Neural progenitor cell (in vitro differentiated cells): ENCODE results near the gene ABCA1. TPM values are rescaled to one million over a fixed set of nuclear protein-coding genes. Genes with fewer than 3 reads are reported as not detected.
"Not testable (repeated sequence)": the region's sequence is repeated elsewhere in the genome, so short reads cannot be mapped to it uniquely, and the experiment has no call there.

Experiments
- DNase-seq: peaks from one replicate; pipeline ENCODE4 v3.0.0-alpha.2; 2016; ENCODE audit warnings: low spot score
- H2AFZ ChIP-seq: fragments of 200-600 bp; sonication (generic); replicated peaks from 2 replicates; pipeline ENCODE4 v1.6.1; 2016; ENCODE audit warnings: antibody characterized with exemption
- H3F3A ChIP-seq: fragments of 200-600 bp; sonication (generic); 2 replicates; pipeline ENCODE4 v1.6.1; 2016; ENCODE audit warnings: antibody characterized with exemption, low read depth
- H3K27ac ChIP-seq: fragments of 200-600 bp; sonication (generic); 2 replicates; pipeline ENCODE4 v1.5.1; 2016; ENCODE audit warnings: mild to moderate bottlenecking
- H3K27me3 ChIP-seq: fragments of 200-600 bp; sonication (generic); 2 replicates; pipeline ENCODE4 v1.6.1; 2016; ENCODE audit warnings: mild to moderate bottlenecking, moderate library complexity
- H3K36me3 ChIP-seq: fragments of 200-600 bp; sonication (generic); 2 replicates; pipeline ENCODE4 v1.5.1; 2016
- H3K4me1 ChIP-seq: fragments of 200-600 bp; sonication (generic); 2 replicates; pipeline ENCODE4 v1.6.1; 2016; ENCODE audit warnings: mixed run types
- H3K4me2 ChIP-seq: fragments of 200-600 bp; sonication (generic); 2 replicates; pipeline ENCODE4 v1.6.1; 2016
- H3K4me3 ChIP-seq: fragments of 200-600 bp; sonication (generic); 2 replicates; pipeline ENCODE4 v1.5.1; 2016
- H3K79me2 ChIP-seq: fragments of 200-600 bp; sonication (generic); 2 replicates; pipeline ENCODE4 v1.6.1; 2016; ENCODE audit warnings: low read depth
- H3K9ac ChIP-seq: fragments of 200-600 bp; sonication (generic); 2 replicates; pipeline ENCODE4 v1.6.1; 2016
- H3K9me3 ChIP-seq: fragments of 200-600 bp; sonication (generic); 2 replicates; pipeline ENCODE4 v1.5.1; 2016; ENCODE audit warnings: low read depth
- H4K20me1 ChIP-seq: fragments of 200-600 bp; sonication (generic); 2 replicates; pipeline ENCODE4 v1.6.1; 2016; ENCODE audit warnings: low read depth
- H3K27ac Mint-ChIP-seq: 3 replicates; pipeline ENCODE4 v1.8.0; 2021; ENCODE audit warnings: mixed read lengths
- H3K27me3 Mint-ChIP-seq: 2 replicates; pipeline ENCODE4 v1.8.0; 2022; ENCODE audit warnings: low read depth, mild to moderate bottlenecking, inconsistent platforms, moderate library complexity, mixed read lengths; ENCODE audit not compliant: insufficient read depth
- H3K36me3 Mint-ChIP-seq: 3 replicates; pipeline ENCODE4 v1.8.0; 2021; ENCODE audit warnings: mixed read lengths
- H3K4me1 Mint-ChIP-seq: 3 replicates; pipeline ENCODE4 v1.8.0; 2021; ENCODE audit warnings: mixed read lengths
- H3K4me3 Mint-ChIP-seq: 3 replicates; pipeline ENCODE4 v1.8.0; 2021; ENCODE audit warnings: mild to moderate bottlenecking, moderate library complexity, mixed read lengths
- H3K9me3 Mint-ChIP-seq: 3 replicates; pipeline ENCODE4 v1.8.0; 2020; ENCODE audit warnings: mixed read lengths
- CTCF ChIP-seq: fragments of 200-600 bp; sonication (generic); IDR thresholded peaks from 2 replicates; pipeline ENCODE4 v1.5.1; 2017; ENCODE audit warnings: antibody characterized with exemption, mild to moderate bottlenecking
- EZH2 ChIP-seq: fragments of 200-600 bp; sonication (generic); IDR thresholded peaks from 2 replicates; pipeline ENCODE4 v1.6.1; 2017; ENCODE audit warnings: antibody characterized with exemption, mild to moderate bottlenecking, moderate library complexity
- EZH2phosphoT487 ChIP-seq: fragments of 200-600 bp; sonication (generic); IDR thresholded peaks from 2 replicates; pipeline ENCODE4 v1.6.1; 2017; ENCODE audit warnings: antibody characterized with exemption
- total RNA-seq: library from RNA; depleted of rRNA; stranded (reverse); fragments of >200 nt; gene quantifications from 2 replicates; pipeline ENCODE4 v1.2.3, GENCODE V29; 2015; ENCODE audit warnings: low replicate concordance

ABCA1 gene
- total RNA-seq, 1 donor from 2014 or later: 32.4 TPM

- no peaks in the 10 kb centered on the region for H4K20me1 ChIP-seq
- peaks cover 12% of the 10 kb centered on the region for H3K4me1 ChIP-seq
- Mint-ChIP-seq H3K27me3 (peaks cover 3% of the 10 kb centered on the region), H3K27ac (no peak overlapping the region), H3K9me3 (no peaks in the 10 kb centered on the region), H3K36me3 (peaks cover 6% of the 10 kb centered on the region), H3K4me3 (no peak overlapping the region), H3K4me1 (no peaks in the 10 kb centered on the region)
- H3K27ac ChIP-seq: no peak overlapping the region
- peak overlapping the region; percentile 43 for H3K4me2 ChIP-seq
- TF ChIP-seq EZH2phosphoT487: no peak
- no peak for DNase-seq
- H3F3A ChIP-seq: peaks cover 10% of the 10 kb centered on the region
- H3K27me3 ChIP-seq: no peaks in the 10 kb centered on the region
- H3K36me3 ChIP-seq: peaks cover 4% of the 10 kb centered on the region
- H2AFZ ChIP-seq: no peak overlapping the region
- no peak overlapping the region for H3K4me3 ChIP-seq
- no peaks in the 10 kb centered on the region for H3K9me3 ChIP-seq
- no peak overlapping the region for H3K9ac ChIP-seq
- no peaks in the 10 kb centered on the region for H3K79me2 ChIP-seq
Observed at GRCh38 chr9:104855807-104856206, 72.1 kb downstream of the ABCA1 start.

GRCh38 chr9:104855258-104855657 lies 72.7 kb downstream of the ABCA1 start:
- H4K20me1 ChIP-seq, H3K4me2 ChIP-seq, H3K27ac Mint-ChIP-seq, H3K9me3 Mint-ChIP-seq, H3K4me3 ChIP-seq, DNase-seq, H3K27me3 ChIP-seq, H3K4me1 Mint-ChIP-seq, H3K36me3 ChIP-seq, H3K27me3 Mint-ChIP-seq, H3K79me2 ChIP-seq, H3K9ac ChIP-seq, H3K4me3 Mint-ChIP-seq, H2AFZ ChIP-seq, H3K9me3 ChIP-seq, H3K27ac ChIP-seq, H3K36me3 Mint-ChIP-seq, H3F3A ChIP-seq: not testable (repeated sequence)
- H3K4me1 ChIP-seq: peaks cover 12% of the 10 kb centered on the region

- H3K9me3 Mint-ChIP-seq: no peaks in the 10 kb centered on the region
- no peak overlapping the region for H3K27ac Mint-ChIP-seq
- Histone ChIP-seq H3K27ac (no peak overlapping the region), H3K27me3 (no peaks in the 10 kb centered on the region), H3K36me3 (peaks cover 4% of the 10 kb centered on the region), H2AFZ (no peak overlapping the region), H3K4me1 (peaks cover 12% of the 10 kb centered on the region), H3K4me3 (no peak overlapping the region), H4K20me1 (no peaks in the 10 kb centered on the region), H3K9me3 (no peaks in the 10 kb centered on the region), H3K79me2 (no peaks in the 10 kb centered on the region), H3K9ac (no peak overlapping the region), H3K4me2 (no peak overlapping the region), H3F3A (peaks cover 10% of the 10 kb centered on the region)
- DNase-seq: no peak
- H3K36me3 Mint-ChIP-seq: peaks cover 6% of the 10 kb centered on the region
- H3K4me1 Mint-ChIP-seq: no peaks in the 10 kb centered on the region
- H3K27me3 Mint-ChIP-seq: peaks cover 3% of the 10 kb centered on the region
- H3K4me3 Mint-ChIP-seq: no peak overlapping the region
- TF ChIP-seq EZH2 (no peak), CTCF (no peak), EZH2phosphoT487 (no peak)
Observed at GRCh38 chr9:104854613-104855012, 73.3 kb downstream of the ABCA1 start.

GRCh38 chr9:104853683-104854082 lies 74.3 kb downstream of the ABCA1 start:
- H3K27me3 ChIP-seq: no peaks in the 10 kb centered on the region
- H3K36me3 ChIP-seq: peaks cover 4% of the 10 kb centered on the region
- H3K9me3 ChIP-seq: no peaks in the 10 kb centered on the region
- H3K4me3 ChIP-seq: no peak overlapping the region
- DNase-seq: no peak
- H2AFZ ChIP-seq: no peak overlapping the region
- peaks cover 6% of the 10 kb centered on the region for H3K36me3 Mint-ChIP-seq
- H3K27ac ChIP-seq: no peak overlapping the region
- no peaks in the 10 kb centered on the region for H3K4me1 Mint-ChIP-seq
- H3K27ac Mint-ChIP-seq: no peak overlapping the region
- no peaks in the 10 kb centered on the region for H4K20me1 ChIP-seq
- no peak overlapping the region for H3K4me3 Mint-ChIP-seq
- peaks cover 10% of the 10 kb centered on the region for H3F3A ChIP-seq
- no peak overlapping the region for H3K4me2 ChIP-seq
- H3K9me3 Mint-ChIP-seq: no peaks in the 10 kb centered on the region
- TF ChIP-seq CTCF (no peak), EZH2phosphoT487 (no peak), EZH2 (no peak)
- no peaks in the 10 kb centered on the region for H3K79me2 ChIP-seq
- H3K4me1 ChIP-seq: peaks cover 12% of the 10 kb centered on the region
- no peak overlapping the region for H3K9ac ChIP-seq
- H3K27me3 Mint-ChIP-seq: peaks cover 3% of the 10 kb centered on the region
